Kidney (tissue), 14 donors: ENCODE data around the gene METTL26. TPM values are rescaled to one million over a fixed set of nuclear protein-coding genes. Genes with fewer than 3 reads are reported as not detected.

Experiments used
- DNase-seq, 5 donors: peaks; one replicate each; pipeline ENCODE4 v3.0.0-alpha.2; 2013 to 2020
- FAIRE-seq: peaks from 2 replicates; lab custom pipeline; 2012; peaks lifted over from hg19 to GRCh38; lab: Jason Lieb, UNC
- H3K27ac ChIP-seq, 2 donors: one replicate each; pipeline ENCODE4 v1.7.0; 2013; ENCODE audit warnings: low read depth in 2 of 2, low read length in 2 of 2, inconsistent platforms in 1 of 2
- H3K27me3 ChIP-seq: one replicate; pipeline ENCODE4 v1.7.1; 2013; ENCODE audit warnings: low read length, inconsistent platforms; ENCODE audit not compliant: control insufficient read depth, insufficient read depth
- H3K36me3 ChIP-seq, 3 donors: one replicate each; pipeline versions ENCODE4 v1.7.0 to v1.7.1; 2013; ENCODE audit warnings: low read length in 3 of 3, control low read depth in 1 of 3, inconsistent platforms in 1 of 3; ENCODE audit not compliant: insufficient read depth in 3 of 3, control insufficient read depth in 2 of 3
- H3K4me1 ChIP-seq, 3 donors: one replicate each; pipeline versions ENCODE4 v1.7.0 to v1.7.1; 2013; ENCODE audit warnings: low read length in 3 of 3, inconsistent platforms in 1 of 3, low read depth in 1 of 3; ENCODE audit not compliant: control insufficient read depth in 2 of 3, insufficient read depth in 2 of 3
- H3K4me3 ChIP-seq, 3 donors: one replicate each; pipeline versions ENCODE4 v1.7.0 to v1.8.1; 2013; ENCODE audit warnings: low read length in 3 of 3, control low read depth in 1 of 3, inconsistent platforms in 1 of 3
- H3K9ac ChIP-seq, 3 donors: one replicate each; pipeline versions ENCODE4 v1.7.0 to v1.7.1; 2013; ENCODE audit warnings: low read length in 3 of 3, control low read depth in 1 of 3, inconsistent platforms in 1 of 3
- H3K9me3 ChIP-seq, 3 donors: one replicate each; pipeline versions ENCODE4 v1.7.0 to v1.7.1; 2013; ENCODE audit warnings: low read length in 3 of 3, control low read depth in 1 of 3, inconsistent platforms in 1 of 3; ENCODE audit not compliant: control insufficient read depth in 2 of 3, insufficient read depth in 1 of 3
- CTCF ChIP-seq: IDR thresholded peaks from 3 replicates; pipeline ENCODE4 v1.5.1; 2012; ENCODE audit warnings: mild to moderate bottlenecking, moderate library complexity, borderline replicate concordance; ENCODE audit not compliant: insufficient read depth; ENCODE audit errors: extremely low read depth
- intact Hi-C: fragments of 100-400 bp; cut with DNase I; formaldehyde crosslinking; loops from one replicate; pipeline ENCODE4 v1.11.1; 2022
- polyA plus RNA-seq: library from polyadenylated mRNA; stranded (reverse); fragments of 350-450 nt; fragmentation: Illumina TruSeq; extraction: RNeasy Lipid Tissue Mini Kit (QIAGEN cat#74804); gene quantifications from one replicate; pipeline ENCODE4 v1.2.3, GENCODE V29; 2014; ENCODE audit warnings: low read depth, low replicate concordance; ENCODE audit not compliant: insufficient read depth
- total RNA-seq: library from RNA; stranded (reverse); fragmentation: NEBNext Ultra II Directional; extraction: Animal tissue kit (Norgen Biotek cat#: 25700); gene quantifications from one replicate; pipeline ENCODE4 v1.2.1, GENCODE V29; 2021
- donor health status: control.
- donor health status: control.
- donor health status: control.
- donor health status: control.
- donor health status: control.
- donor health status: DM: yes; HTN: yes; CAD: no.
- donor health status: Normal renal cell carcinoma (clear cell type).

Gene METTL26
- total and polyA plus RNA-seq, 2 donors from 2014 or later: 44.2 to 183 TPM

GRCh38 chr16:619476-620100 lies 16.5 kb downstream of the METTL26 start:
- FAIRE-seq: no peak
- intact Hi-C loops: no loop called here
- H3K4me3 ChIP-seq: no peak overlapping the region
- H3K9me3 ChIP-seq: no peaks in the 10 kb centered on the region
- no peak overlapping the region for H3K9ac ChIP-seq
- TF ChIP-seq CTCF: no peak
- peaks cover 0 to 3% (median 0%) of the 10 kb centered on the region in 3 donors for H3K36me3 ChIP-seq
- H3K4me1 ChIP-seq: no peaks in the 10 kb centered on the region
- DNase-seq: peak in 1 of 5 donors; percentile 24
- no peaks in the 10 kb centered on the region for H3K27me3 ChIP-seq
- no peak overlapping the region for H3K27ac ChIP-seq

GRCh38 chr16:617855-618254 lies 18.2 kb downstream of the METTL26 start:
- Histone ChIP-seq H3K36me3 (peaks cover 0 to 5% (median 4%) of the 10 kb centered on the region in 3 donors), H3K9ac (no peak overlapping the region), H3K27ac (no peak overlapping the region), H3K4me1 (no peaks in the 10 kb centered on the region), H3K4me3 (no peak overlapping the region), H3K27me3 (no peaks in the 10 kb centered on the region), H3K9me3 (no peaks in the 10 kb centered on the region)
- no peak for FAIRE-seq
- DNase-seq: no peak
- no peak for TF ChIP-seq CTCF
- intact Hi-C loops: no loop called here

- no peak overlapping the region for H3K27ac ChIP-seq
- no peak overlapping the region for H3K9ac ChIP-seq
- TF ChIP-seq CTCF: no peak
- peak in 1 of 5 donors; percentile 26 for DNase-seq
- intact Hi-C loops: no loop called here
- no peaks in the 10 kb centered on the region for H3K9me3 ChIP-seq
- H3K4me1 ChIP-seq: no peaks in the 10 kb centered on the region
- FAIRE-seq: no peak
- no peak overlapping the region for H3K4me3 ChIP-seq
- no peaks in the 10 kb centered on the region for H3K27me3 ChIP-seq
- H3K36me3 ChIP-seq: peaks cover 0 to 5% (median 4%) of the 10 kb centered on the region in 3 donors
Measured at GRCh38 chr16:616733-617586, 19.1 kb downstream of the METTL26 start.
